ENCODE data around the gene NR2F1.
A peak's percentile ranks its signal among the peaks of the same experiment; 100 is the strongest.

NR2F1 gene

DNA sequence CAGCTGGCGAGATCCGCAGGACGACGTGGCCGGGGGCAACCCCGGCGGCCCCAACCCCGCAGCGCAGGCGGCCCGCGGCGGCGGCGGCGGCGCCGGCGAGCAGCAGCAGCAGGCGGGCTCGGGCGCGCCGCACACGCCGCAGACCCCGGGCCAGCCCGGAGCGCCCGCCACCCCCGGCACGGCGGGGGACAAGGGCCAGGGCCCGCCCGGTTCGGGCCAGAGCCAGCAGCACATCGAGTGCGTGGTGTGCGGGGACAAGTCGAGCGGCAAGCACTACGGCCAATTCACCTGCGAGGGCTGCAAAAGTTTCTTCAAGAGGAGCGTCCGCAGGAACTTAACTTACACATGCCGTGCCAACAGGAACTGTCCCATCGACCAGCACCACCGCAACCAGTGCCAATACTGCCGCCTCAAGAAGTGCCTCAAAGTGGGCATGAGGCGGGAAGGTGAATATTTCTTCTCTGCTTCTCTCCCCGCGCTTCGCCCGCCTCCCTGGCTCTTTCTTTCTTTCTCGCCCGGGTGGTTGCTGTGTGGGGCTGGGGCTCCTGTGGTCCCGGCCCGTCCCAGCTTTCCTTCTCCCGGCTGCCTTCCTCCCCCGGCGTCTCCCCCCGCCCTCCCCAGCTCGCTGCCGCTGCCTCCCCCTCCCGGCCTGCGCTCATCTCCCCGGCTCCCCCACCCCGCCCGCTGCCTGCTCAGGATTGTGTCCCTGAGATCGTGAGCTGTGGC is 2.2 kb downstream of the NR2F1 start:
- Histone ChIP-seq H3K4me3 (ENCODE audit: insufficient read length, low read depth) (peak overlapping the region; percentile 26), H3K9ac (ENCODE audit: insufficient read length, low read depth) (no peak overlapping the region), H3K9me3 (ENCODE audit: insufficient read depth, low read length) (no peaks in the 10 kb centered on the region), H3K4me1 (ENCODE audit: insufficient read depth, insufficient read length) (peaks cover 14% of the 10 kb centered on the region), H3K36me3 (ENCODE audit: insufficient read depth, insufficient read length, low read length) (no peaks in the 10 kb centered on the region), H3K27me3 (ENCODE audit: insufficient read depth, insufficient read length) (peaks cover 85% of the 10 kb centered on the region)
- DNase-seq (ENCODE audit: low read depth, low spot score): no peak
- TF ChIP-seq YY1 (IDR thresholded peaks at IDR 0.05; ENCODE audit: insufficient read depth, insufficient read length) (no peak), ZNF274 (IDR thresholded peaks at IDR 0.05; ENCODE audit: low read depth, low read length) (no peak), SUZ12 (IDR thresholded peaks at IDR 0.05; ENCODE audit: extremely low read depth, insufficient read depth, insufficient read length) (no peak)

DNA sequence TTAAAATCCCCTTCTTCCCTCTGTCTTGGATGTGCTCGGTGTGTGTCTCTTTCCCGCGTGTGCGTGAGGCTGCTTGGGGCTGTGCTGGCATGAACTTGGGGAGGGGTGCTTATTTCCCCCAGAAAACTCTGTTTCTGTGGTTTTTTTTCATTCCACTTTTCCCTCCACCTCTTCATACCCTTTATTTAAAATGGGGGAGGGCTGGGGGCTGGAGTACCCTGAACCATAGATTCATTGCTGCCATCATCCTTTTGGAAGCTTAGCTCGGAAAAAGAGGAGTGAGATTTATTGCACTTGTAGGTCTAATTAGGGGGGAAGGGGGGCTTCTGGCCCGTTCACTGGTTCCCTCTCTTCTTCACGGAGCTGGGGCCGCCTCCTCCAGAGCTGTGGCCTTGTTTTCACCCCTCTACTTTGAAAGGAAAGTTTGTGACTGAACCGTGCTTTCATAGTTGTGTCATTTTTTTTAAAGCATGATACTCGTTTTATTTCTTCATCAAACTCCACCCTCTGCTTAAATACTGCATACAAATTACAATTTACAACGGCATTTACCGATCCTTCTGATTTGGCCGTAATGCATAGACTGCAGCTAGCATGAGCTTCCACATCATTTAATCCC is 2.9 kb downstream of the NR2F1 start:
- DNase-seq (ENCODE audit: low read depth, low spot score): no peak
- no peak for TF ChIP-seq YY1 (IDR thresholded peaks at IDR 0.05; ENCODE audit: insufficient read depth, insufficient read length)
- no peak overlapping the region for H3K4me3 ChIP-seq (ENCODE audit: insufficient read length, low read depth)
- no peaks in the 10 kb centered on the region for H3K9me3 ChIP-seq (ENCODE audit: insufficient read depth, low read length)
- no peak overlapping the region for H3K9ac ChIP-seq (ENCODE audit: insufficient read length, low read depth)
- H3K27me3 ChIP-seq (ENCODE audit: insufficient read depth, insufficient read length): peaks cover 85% of the 10 kb centered on the region
- no peaks in the 10 kb centered on the region for H3K36me3 ChIP-seq (ENCODE audit: insufficient read depth, insufficient read length, low read length)
- peaks cover 9% of the 10 kb centered on the region for H3K4me1 ChIP-seq (ENCODE audit: insufficient read depth, insufficient read length)

GRCh38 chr5:93586736-93587596 is 3.9 kb downstream of the NR2F1 start:
- Histone ChIP-seq H3K4me3 (ENCODE audit: insufficient read length, low read depth) (no peak overlapping the region), H3K27me3 (ENCODE audit: insufficient read depth, insufficient read length) (peaks cover 89% of the 10 kb centered on the region), H3K9ac (ENCODE audit: insufficient read length, low read depth) (no peak overlapping the region), H3K9me3 (ENCODE audit: insufficient read depth, low read length) (no peaks in the 10 kb centered on the region), H3K36me3 (ENCODE audit: insufficient read depth, insufficient read length, low read length) (no peaks in the 10 kb centered on the region), H3K4me1 (ENCODE audit: insufficient read depth, insufficient read length) (peaks cover 9% of the 10 kb centered on the region)
- no peak for TF ChIP-seq ZNF274 (IDR thresholded peaks at IDR 0.05; ENCODE audit: low read depth, low read length)
- TF ChIP-seq SUZ12 (IDR thresholded peaks at IDR 0.05; ENCODE audit: extremely low read depth, insufficient read depth, insufficient read length): no peak
- no peak for TF ChIP-seq YY1 (IDR thresholded peaks at IDR 0.05; ENCODE audit: insufficient read depth, insufficient read length)
- DNase-seq (ENCODE audit: low read depth, low spot score): no peak

GRCh38 chr5:93587597-93588351 is 4.8 kb downstream of the NR2F1 start:
- no peak for DNase-seq (ENCODE audit: low read depth, low spot score)
- H3K9me3 ChIP-seq (ENCODE audit: insufficient read depth, low read length): no peaks in the 10 kb centered on the region
- H3K9ac ChIP-seq (ENCODE audit: insufficient read length, low read depth): no peak overlapping the region
- peaks cover 9% of the 10 kb centered on the region for H3K4me1 ChIP-seq (ENCODE audit: insufficient read depth, insufficient read length)
- peaks cover 89% of the 10 kb centered on the region for H3K27me3 ChIP-seq (ENCODE audit: insufficient read depth, insufficient read length)
- H3K36me3 ChIP-seq (ENCODE audit: insufficient read depth, insufficient read length, low read length): no peaks in the 10 kb centered on the region
- peak overlapping the region; percentile 21 for H3K4me3 ChIP-seq (ENCODE audit: insufficient read length, low read depth)
- no peak for TF ChIP-seq YY1 (IDR thresholded peaks at IDR 0.05; ENCODE audit: insufficient read depth, insufficient read length)
- peak; percentile 96 for TF ChIP-seq SUZ12 (IDR thresholded peaks at IDR 0.05; ENCODE audit: extremely low read depth, insufficient read depth, insufficient read length)

DNA sequence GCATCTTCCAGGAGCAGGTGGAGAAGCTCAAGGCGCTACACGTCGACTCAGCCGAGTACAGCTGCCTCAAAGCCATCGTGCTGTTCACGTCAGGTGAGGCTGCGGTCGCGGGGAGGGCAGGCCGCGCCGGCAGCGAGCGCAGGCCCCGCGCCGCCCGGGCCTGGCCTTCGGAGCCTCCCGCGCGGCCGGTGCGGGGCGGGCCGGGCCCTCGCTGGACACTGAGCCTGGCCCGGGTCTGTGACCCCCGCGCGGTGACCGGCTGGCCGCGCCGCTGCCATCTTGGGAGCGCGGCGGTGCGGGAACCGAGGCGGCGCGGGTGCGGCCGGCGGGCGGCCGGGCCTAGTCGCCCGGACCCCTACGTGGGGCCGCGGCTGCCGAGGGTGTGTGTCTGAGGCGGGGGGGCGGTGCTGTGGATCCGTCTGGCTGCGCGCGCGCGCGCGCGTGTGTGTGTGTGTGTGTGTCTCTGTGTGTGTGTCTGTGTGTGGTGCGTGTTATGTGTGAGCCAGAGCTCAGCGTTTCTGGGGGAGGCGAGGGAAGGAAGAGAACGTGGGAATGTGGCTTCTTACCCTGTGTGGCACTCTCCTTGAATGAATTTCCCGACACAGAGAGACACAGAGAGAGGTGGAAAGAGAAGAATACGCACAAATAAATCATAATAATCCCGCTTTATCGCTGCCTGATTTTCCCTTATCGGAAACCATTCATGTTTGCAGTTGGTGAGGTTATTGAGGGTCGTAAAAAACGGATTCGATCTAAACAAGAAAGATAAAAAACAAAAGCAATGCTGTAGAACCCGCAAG is 5.5 kb downstream of the NR2F1 start:
- TF ChIP-seq SUZ12 (IDR thresholded peaks at IDR 0.05; ENCODE audit: extremely low read depth, insufficient read depth, insufficient read length) (peak; percentile 86), ZNF274 (IDR thresholded peaks at IDR 0.05; ENCODE audit: low read depth, low read length) (no peak)
- peaks cover 9% of the 10 kb centered on the region for H3K4me1 ChIP-seq (ENCODE audit: insufficient read depth, insufficient read length)
- H3K9ac ChIP-seq (ENCODE audit: insufficient read length, low read depth): no peak overlapping the region
- peaks cover 89% of the 10 kb centered on the region for H3K27me3 ChIP-seq (ENCODE audit: insufficient read depth, insufficient read length)
- no peaks in the 10 kb centered on the region for H3K36me3 ChIP-seq (ENCODE audit: insufficient read depth, insufficient read length, low read length)
- H3K4me3 ChIP-seq (ENCODE audit: insufficient read length, low read depth): peak overlapping the region; percentile 21
- no peaks in the 10 kb centered on the region for H3K9me3 ChIP-seq (ENCODE audit: insufficient read depth, low read length)
- DNase-seq (ENCODE audit: low read depth, low spot score): no peak

DNA sequence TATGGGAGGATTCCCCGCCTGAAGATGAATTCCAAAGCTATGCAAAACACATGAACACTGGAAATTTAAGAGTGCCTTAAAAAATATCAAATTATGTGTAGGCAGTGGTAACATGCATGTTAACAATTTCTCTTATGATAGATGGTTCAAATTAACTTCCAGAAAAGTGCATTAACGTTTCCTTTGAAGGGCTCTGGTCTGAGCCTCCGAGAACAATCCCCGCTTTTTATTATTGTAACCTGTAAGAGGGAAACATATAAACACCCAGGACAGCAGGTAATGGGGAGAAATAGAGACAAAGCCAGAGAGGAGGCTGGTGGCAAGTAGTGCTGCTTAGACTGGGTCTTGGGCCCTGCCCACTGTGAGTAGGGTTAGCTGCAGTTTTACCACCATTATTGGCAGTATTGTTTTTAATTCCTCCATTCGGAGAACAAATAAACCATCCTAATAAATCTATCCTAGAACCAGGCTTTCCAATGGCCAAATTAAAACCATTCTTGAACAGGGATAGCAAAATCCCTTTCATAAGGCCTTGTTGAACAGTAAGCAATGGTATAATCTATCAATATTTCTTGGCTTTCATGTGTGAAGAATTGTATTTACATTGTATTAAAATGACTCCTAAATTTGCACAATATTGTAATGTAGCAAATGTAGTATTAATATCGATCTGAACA is 6.3 kb downstream of the NR2F1 start:
- H3K9ac ChIP-seq (ENCODE audit: insufficient read length, low read depth): no peak overlapping the region
- peaks cover 9% of the 10 kb centered on the region for H3K4me1 ChIP-seq (ENCODE audit: insufficient read depth, insufficient read length)
- no peaks in the 10 kb centered on the region for H3K9me3 ChIP-seq (ENCODE audit: insufficient read depth, low read length)
- TF ChIP-seq ZNF274 (IDR thresholded peaks at IDR 0.05; ENCODE audit: low read depth, low read length) (no peak), SUZ12 (IDR thresholded peaks at IDR 0.05; ENCODE audit: extremely low read depth, insufficient read depth, insufficient read length) (no peak), YY1 (IDR thresholded peaks at IDR 0.05; ENCODE audit: insufficient read depth, insufficient read length) (no peak)
- DNase-seq (ENCODE audit: low read depth, low spot score): no peak
- H3K36me3 ChIP-seq (ENCODE audit: insufficient read depth, insufficient read length, low read length): no peaks in the 10 kb centered on the region
- H3K27me3 ChIP-seq (ENCODE audit: insufficient read depth, insufficient read length): peaks cover 92% of the 10 kb centered on the region
- H3K4me3 ChIP-seq (ENCODE audit: insufficient read length, low read depth): no peak overlapping the region
